ENCODE measurements around the gene CYP19A1.

DNA sequence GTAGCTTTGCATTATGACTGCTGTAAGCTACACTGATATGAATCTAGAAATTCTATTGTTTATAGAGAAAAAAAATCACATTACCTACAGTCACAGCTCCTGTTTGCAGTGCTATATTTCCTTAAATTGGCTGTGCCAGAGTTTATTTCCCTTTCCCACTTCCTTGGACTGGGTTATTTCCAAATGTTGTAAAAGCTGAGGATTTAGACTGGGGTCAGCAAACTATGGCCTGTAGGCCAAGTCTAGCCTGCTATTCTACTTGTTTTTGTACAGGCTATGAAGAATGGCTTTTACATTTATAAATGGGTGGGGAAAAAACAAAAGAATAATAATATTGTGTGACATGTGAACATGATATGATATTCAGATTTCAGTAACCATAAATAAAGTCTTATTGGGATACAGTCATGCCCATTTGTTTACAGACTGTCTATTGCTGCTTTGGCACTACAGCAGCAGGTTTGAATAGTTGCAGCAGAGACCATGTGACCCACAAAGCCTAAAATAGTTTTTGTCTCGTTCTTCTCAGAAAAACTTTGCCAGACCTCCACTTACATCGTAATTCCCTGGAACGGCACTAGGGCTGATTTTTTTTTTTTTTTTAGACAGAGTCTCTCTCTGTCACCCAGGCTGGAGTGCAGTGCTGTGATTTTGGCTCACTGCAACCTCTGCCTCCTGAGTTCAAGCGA, 10.9 kb upstream of the CYP19A1 start:
- TF ChIP-seq ELF1 (IDR thresholded peaks at IDR 0.05), result no peak
- TF ChIP-seq POLR2AphosphoS5 (IDR thresholded peaks at IDR 0.05; ENCODE audit: low read depth, low read length), result no peak
- no peak for TF ChIP-seq CTCF (IDR thresholded peaks at IDR 0.05)
- no peak for TF ChIP-seq ZBTB33 (IDR thresholded peaks at IDR 0.05; ENCODE audit: borderline replicate concordance, low read depth)
- TF ChIP-seq FOXJ3 (CRISPR knock-in tag; IDR thresholded peaks at IDR 0.05), result no peak
- TF ChIP-seq TAF1 (IDR thresholded peaks at IDR 0.05; ENCODE audit: borderline replicate concordance, low read depth, low read length), result no peak
- no peak for TF ChIP-seq EP300 (IDR thresholded peaks at IDR 0.05; ENCODE audit: borderline replicate concordance in 1 of 2, low read depth in 1 of 2, low read length in 1 of 2)
- no peak for TF ChIP-seq JUND (IDR thresholded peaks at IDR 0.05)
- no peak for TF ChIP-seq EZH2phosphoT487 (IDR thresholded peaks at IDR 0.05; ENCODE audit: borderline replicate concordance, low read depth)
- TF ChIP-seq USF1 (IDR thresholded peaks at IDR 0.05; ENCODE audit: borderline replicate concordance, low read depth), result no peak
- TF ChIP-seq REST (IDR thresholded peaks at IDR 0.05; ENCODE audit: low read depth, low read length), result no peak
- TF ChIP-seq, protein P1, sequence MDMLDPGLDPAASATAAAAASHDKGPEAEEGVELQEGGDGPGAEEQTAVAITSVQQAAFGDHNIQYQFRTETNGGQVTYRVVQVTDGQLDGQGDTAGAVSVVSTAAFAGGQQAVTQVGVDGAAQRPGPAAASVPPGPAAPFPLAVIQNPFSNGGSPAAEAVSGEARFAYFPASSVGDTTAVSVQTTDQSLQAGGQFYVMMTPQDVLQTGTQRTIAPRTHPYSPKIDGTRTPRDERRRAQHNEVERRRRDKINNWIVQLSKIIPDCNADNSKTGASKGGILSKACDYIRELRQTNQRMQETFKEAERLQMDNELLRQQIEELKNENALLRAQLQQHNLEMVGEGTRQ (IDR thresholded peaks at IDR 0.05; ENCODE audit: borderline replicate concordance, low read depth, low read length), result no peak
- TF ChIP-seq, protein P2, sequence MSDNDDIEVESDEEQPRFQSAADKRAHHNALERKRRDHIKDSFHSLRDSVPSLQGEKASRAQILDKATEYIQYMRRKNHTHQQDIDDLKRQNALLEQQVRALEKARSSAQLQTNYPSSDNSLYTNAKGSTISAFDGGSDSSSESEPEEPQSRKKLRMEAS (IDR thresholded peaks at IDR 0.05; ENCODE audit: low read depth), result no peak
- no peak for TF ChIP-seq GABPA (IDR thresholded peaks at IDR 0.05; ENCODE audit: low read depth)

Data from SK-N-SH (cell line).